ENCODE results near the gene CHODL. TPM values are rescaled to one million over a fixed set of nuclear protein-coding genes. Genes with fewer than 3 reads are reported as not detected.

Gene CHODL
- total RNA-seq, 4 donors from 2014 or later = 0.48 to 9.5 (median 2.9) TPM

GRCh38 chr21:18253221-18253620 is 8.6 kb downstream of the CHODL start:
- DNase-seq (ENCODE audit: low spot score) = no peak
- ATAC-seq (ENCODE audit: low FRiP score) = no peak

GRCh38 chr21:18253799-18254198 is 9.2 kb downstream of the CHODL start:
- ATAC-seq (ENCODE audit: low FRiP score) (no peak), DNase-seq (ENCODE audit: low spot score) (no peak)
- no peak for TF ChIP-seq CTCF (IDR thresholded peaks at IDR 0.05)

More at GRCh38 chr21:18253221-18253620, 8.6 kb downstream of the CHODL start:
- no peak for TF ChIP-seq CTCF (IDR thresholded peaks at IDR 0.05)

GRCh38 chr21:18265944-18266343 is 21.3 kb downstream of the CHODL start:
- TF ChIP-seq CTCF (IDR thresholded peaks at IDR 0.05) = no peak
- DNase-seq (ENCODE audit: low spot score) (no peak), ATAC-seq (ENCODE audit: low FRiP score) (no peak)

- DNase-seq (ENCODE audit: low spot score) = no peak
- no peak for TF ChIP-seq CTCF (IDR thresholded peaks at IDR 0.05)
- ATAC-seq (ENCODE audit: low FRiP score) = no peak
Measured at GRCh38 chr21:18267496-18267895, 22.9 kb downstream of the CHODL start.

- no peak for ATAC-seq (ENCODE audit: low FRiP score)
- no peak for DNase-seq (ENCODE audit: low spot score)
- no peak for TF ChIP-seq CTCF (IDR thresholded peaks at IDR 0.05)
Measured at GRCh38 chr21:18268906-18269305, 24.3 kb downstream of the CHODL start.

GRCh38 chr21:18269856-18270255 is 25.2 kb downstream of the CHODL start:
- no peak for TF ChIP-seq CTCF (IDR thresholded peaks at IDR 0.05)
- ATAC-seq (ENCODE audit: low FRiP score) = no peak
- no peak for DNase-seq (ENCODE audit: low spot score)

- DNase-seq (ENCODE audit: low spot score) (no peak), ATAC-seq (ENCODE audit: low FRiP score) (no peak)
- TF ChIP-seq CTCF (IDR thresholded peaks at IDR 0.05) = no peak
Measured at GRCh38 chr21:18273400-18273799, 28.8 kb downstream of the CHODL start.

Data from omental fat pad (tissue), 4 donors.